ENCODE measurements around the gene RNASEH1. TPM values are rescaled to one million over a fixed set of nuclear protein-coding genes. Genes with fewer than 3 reads are reported as not detected.
"Not testable (repeated sequence)": the region's sequence is repeated elsewhere in the genome, so short reads cannot be mapped to it uniquely, and the experiment has no call there.

The RNASEH1 gene
- total RNA-seq, 1 donor from 2014 or later = 18.6 TPM

DNA sequence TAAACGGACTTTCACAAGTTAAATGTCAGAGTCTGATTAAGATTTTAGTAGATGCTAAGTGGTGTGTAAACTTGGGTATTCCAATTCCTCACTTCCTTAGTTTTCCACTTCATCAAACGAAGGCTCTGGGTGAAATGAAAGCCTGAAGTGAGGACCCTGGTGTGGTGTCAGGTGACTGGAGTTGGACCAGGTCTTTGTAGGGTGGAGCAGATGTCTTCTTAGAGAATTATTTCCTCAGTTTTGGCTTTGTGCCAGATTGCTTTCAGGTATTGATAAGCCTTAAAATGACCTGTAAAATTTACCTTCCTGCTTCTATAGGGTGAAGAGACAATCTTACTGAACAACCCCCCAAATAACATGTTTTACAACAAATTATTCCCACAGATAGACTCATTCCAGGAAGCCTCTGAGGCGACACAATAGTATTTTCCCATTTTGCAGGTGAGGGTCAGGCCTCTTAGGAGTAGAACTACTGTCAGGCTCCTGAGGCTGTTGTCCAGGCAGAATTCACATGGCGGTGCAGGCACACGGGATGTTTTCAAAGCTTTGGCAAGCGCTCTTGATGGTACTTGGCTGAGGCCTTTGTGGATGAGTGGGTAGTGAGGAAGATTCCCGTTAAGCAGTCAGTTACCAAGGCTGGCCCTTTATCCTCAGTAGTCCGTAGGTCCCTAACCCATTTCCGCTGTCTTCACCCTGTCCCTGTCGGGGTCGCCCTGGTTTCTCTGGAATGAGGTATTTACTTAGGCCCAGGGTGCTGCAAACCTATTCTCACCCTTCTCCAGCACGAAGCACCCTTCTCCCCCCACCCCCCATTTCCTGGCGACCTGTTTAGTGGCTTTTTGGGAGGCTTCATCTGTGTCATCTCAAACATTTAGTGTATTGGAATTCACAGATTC lies 23.5 kb upstream of the RNASEH1 start:
- TF ChIP-seq, protein P1, sequence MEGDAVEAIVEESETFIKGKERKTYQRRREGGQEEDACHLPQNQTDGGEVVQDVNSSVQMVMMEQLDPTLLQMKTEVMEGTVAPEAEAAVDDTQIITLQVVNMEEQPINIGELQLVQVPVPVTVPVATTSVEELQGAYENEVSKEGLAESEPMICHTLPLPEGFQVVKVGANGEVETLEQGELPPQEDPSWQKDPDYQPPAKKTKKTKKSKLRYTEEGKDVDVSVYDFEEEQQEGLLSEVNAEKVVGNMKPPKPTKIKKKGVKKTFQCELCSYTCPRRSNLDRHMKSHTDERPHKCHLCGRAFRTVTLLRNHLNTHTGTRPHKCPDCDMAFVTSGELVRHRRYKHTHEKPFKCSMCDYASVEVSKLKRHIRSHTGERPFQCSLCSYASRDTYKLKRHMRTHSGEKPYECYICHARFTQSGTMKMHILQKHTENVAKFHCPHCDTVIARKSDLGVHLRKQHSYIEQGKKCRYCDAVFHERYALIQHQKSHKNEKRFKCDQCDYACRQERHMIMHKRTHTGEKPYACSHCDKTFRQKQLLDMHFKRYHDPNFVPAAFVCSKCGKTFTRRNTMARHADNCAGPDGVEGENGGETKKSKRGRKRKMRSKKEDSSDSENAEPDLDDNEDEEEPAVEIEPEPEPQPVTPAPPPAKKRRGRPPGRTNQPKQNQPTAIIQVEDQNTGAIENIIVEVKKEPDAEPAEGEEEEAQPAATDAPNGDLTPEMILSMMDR (IDR thresholded peaks at IDR 0.05) = no peak
- no peaks in the 10 kb centered on the region for H3K9me3 ChIP-seq
- H3K36me3 ChIP-seq = peaks cover 75% of the 10 kb centered on the region
- ATAC-seq (no peak), DNase-seq (no peak)
- intact Hi-C loops (cut with DNase I) = no loop called here
- H3K27me3 ChIP-seq = no peaks in the 10 kb centered on the region
- H3K4me3 ChIP-seq = no peak overlapping the region
- no peak overlapping the region for H3K27ac ChIP-seq
- peaks cover 47% of the 10 kb centered on the region for H3K4me1 ChIP-seq

DNA sequence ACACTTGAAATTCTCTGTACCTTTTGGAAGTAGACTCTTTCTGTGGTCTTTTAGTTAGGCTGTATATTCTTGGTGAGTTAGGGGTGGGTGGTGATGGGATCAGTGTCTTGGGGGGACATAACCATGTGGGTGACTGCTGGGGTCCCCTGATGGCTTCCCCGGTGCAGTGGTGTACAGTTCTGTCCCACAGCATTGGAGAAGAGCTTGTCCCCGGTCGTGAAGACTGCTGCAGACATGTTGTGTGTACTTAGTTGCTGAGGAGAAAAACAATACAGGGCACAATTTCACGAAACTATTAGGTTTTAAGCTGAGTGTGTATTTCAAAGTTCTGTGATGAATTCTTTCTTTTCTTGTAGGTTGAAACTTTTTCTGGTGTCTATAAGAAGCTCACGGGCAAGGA lies 22.3 kb upstream of the RNASEH1 start:
- no peaks in the 10 kb centered on the region for H3K27me3 ChIP-seq
- ATAC-seq (no peak), DNase-seq (no peak)
- no peaks in the 10 kb centered on the region for H3K9me3 ChIP-seq
- H3K4me3 ChIP-seq = no peak overlapping the region
- intact Hi-C loops (cut with DNase I) = no loop called here
- peaks cover 80% of the 10 kb centered on the region for H3K36me3 ChIP-seq
- H3K4me1 ChIP-seq = peaks cover 48% of the 10 kb centered on the region
- TF ChIP-seq, protein P1 (IDR thresholded peaks at IDR 0.05) = no peak
- H3K27ac ChIP-seq = no peak overlapping the region

DNA sequence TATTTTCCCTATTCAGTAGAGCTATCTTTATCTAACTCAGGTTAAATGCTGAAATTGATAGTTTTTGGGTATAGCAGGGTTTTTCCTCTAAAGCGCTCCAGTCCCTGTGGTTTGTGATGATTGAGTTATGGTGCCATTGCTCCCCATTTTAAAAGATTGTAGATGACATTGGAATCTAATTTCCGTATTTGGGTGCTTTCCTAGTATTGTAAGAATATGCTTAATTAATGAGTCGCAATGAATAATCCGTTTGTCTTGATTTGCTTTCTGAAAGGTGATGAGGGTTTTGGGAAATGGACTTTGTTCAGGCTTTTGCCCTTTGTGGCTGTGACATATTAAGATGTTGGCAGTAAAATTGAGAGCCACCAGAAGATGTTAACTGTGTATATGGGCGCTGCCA lies 20.9 kb upstream of the RNASEH1 start:
- no peaks in the 10 kb centered on the region for H3K9me3 ChIP-seq
- TF ChIP-seq, protein P1 (IDR thresholded peaks at IDR 0.05) = no peak
- no peak for ATAC-seq
- no peak overlapping the region for H3K4me3 ChIP-seq
- H3K27ac ChIP-seq = no peak overlapping the region
- H3K27me3 ChIP-seq = no peaks in the 10 kb centered on the region
- H3K4me1 ChIP-seq = peaks cover 37% of the 10 kb centered on the region
- intact Hi-C loops (cut with DNase I) = no loop called here
- H3K36me3 ChIP-seq = peaks cover 79% of the 10 kb centered on the region
- DNase-seq = no peak

DNA sequence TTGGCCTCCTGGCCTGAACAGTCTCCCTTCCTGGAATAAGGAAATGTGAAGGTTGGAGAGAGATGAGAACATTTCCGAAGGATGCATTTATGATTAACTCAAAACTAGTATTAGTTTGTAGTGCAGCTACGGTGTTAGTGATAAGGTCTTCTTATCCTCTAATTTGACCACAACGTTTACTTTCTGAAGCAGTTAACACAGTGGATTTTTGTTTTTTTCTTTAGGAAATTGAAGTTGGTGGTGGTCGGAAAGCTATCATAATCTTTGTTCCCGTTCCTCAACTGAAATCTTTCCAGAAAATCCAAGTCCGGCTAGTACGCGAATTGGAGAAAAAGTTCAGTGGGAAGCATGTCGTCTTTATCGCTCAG lies 18.1 kb upstream of the RNASEH1 start:
- peak overlapping the region; percentile 97 for H3K4me3 ChIP-seq
- H3K9me3 ChIP-seq; intact Hi-C loops (cut with DNase I); DNase-seq; ATAC-seq; H3K27me3 ChIP-seq: not testable (repeated sequence)
- H3K27ac ChIP-seq = peak overlapping the region; percentile 92
- peaks cover 51% of the 10 kb centered on the region for H3K36me3 ChIP-seq
- H3K4me1 ChIP-seq = peaks cover 37% of the 10 kb centered on the region

DNA sequence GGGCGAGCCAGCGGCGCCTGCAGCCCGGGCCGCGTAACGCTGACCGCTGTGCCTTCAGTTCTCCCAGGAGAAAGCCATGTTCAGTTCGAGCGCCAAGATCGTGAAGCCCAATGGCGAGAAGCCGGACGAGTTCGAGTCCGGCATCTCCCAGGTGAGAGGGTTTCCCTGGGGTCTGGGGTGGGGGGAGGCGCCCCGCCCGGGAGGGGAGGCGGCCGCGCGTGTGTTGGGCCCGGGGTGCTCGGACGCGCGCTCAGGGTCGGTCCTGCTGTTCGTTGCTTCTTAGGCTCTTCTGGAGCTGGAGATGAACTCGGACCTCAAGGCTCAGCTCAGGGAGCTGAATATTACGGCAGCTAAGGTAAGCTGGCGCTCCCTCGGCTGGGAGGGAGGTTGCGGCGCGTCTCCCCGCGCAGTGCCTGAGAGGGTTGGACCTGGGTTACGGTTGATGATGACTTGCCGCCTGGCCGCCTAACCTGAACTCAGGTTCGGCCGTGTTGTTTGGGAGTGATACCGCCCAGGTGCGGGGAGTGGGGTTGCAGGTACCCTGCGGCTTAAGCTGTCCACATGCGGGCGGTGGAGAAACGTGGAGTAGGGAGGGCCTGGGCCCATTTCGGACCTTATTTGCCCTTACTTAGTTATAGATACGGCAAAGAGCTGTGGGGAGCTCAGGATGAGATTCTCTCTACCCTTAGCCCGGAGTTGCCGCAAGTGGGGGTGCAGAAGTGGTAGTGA lies 17.6 kb upstream of the RNASEH1 start:
- intact Hi-C loops (cut with DNase I) = no loop called here
- Histone ChIP-seq H3K27me3 (no peaks in the 10 kb centered on the region), H3K4me3 (peak overlapping the region; percentile 97), H3K27ac (peak overlapping the region; percentile 92), H3K36me3 (peaks cover 46% of the 10 kb centered on the region), H3K4me1 (peaks cover 37% of the 10 kb centered on the region), H3K9me3 (no peaks in the 10 kb centered on the region)
- no peak for DNase-seq
- ATAC-seq = peak; percentile 43
- TF ChIP-seq, protein P1 (IDR thresholded peaks at IDR 0.05) = no peak

DNA sequence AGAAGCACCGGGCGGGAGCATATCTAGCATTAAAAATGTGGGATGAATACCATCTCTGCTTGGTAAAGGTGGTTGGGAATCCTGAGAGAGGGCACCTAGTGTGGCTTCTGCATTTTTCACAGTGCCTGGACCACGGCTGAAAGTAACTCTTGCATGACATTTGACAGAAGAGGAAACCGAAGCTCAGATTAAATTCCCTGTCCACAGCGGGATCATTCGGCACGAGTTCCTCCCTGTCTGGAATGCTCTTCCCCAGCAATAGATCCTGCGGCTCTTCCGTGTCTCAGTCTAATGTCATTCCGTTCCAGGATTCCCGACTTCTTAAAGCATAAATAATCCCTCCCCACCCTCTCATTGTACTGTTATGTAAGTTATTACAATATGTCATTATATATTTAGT lies 16.0 kb upstream of the RNASEH1 start:
- Histone ChIP-seq H3K9me3 (no peaks in the 10 kb centered on the region), H3K4me3 (no peak overlapping the region), H3K27me3 (no peaks in the 10 kb centered on the region), H3K27ac (no peak overlapping the region), H3K4me1 (peaks cover 31% of the 10 kb centered on the region), H3K36me3 (peaks cover 31% of the 10 kb centered on the region)
- intact Hi-C loops (cut with DNase I) = no loop called here
- ATAC-seq (no peak), DNase-seq (no peak)
- TF ChIP-seq, protein P1 (IDR thresholded peaks at IDR 0.05) = no peak
